Ovary (tissue), 9 donors: ENCODE measurements around the gene ANKZF1. TPM values are rescaled to one million over a fixed set of nuclear protein-coding genes. Genes with fewer than 3 reads are reported as not detected.

Experiments used
- DNase-seq, 5 donors: peaks; one replicate each; pipeline ENCODE4 v3.0.0-alpha.2; 2019 to 2020
- H3K27ac ChIP-seq, 2 donors: fragments of 200-600 bp; one replicate each; pipeline versions ENCODE4 v1.5.1 to v1.8.0; 2019 to 2022
- H3K27me3 ChIP-seq: fragments of 200-600 bp; one replicate; pipeline ENCODE4 v1.8.0; 2022
- H3K36me3 ChIP-seq: fragments of 200-600 bp; sonication (generic); one replicate; pipeline ENCODE4 v1.5.1; 2019
- H3K4me1 ChIP-seq: one replicate; pipeline ENCODE4 v1.8.1; 2013; ENCODE audit warnings: mild to moderate bottlenecking, moderate library complexity; ENCODE audit not compliant: insufficient read depth
- H3K4me3 ChIP-seq: fragments of 200-600 bp; sonication (generic); one replicate; pipeline ENCODE4 v1.5.1; 2017
- H3K9me3 ChIP-seq, 2 donors: fragments of 200-600 bp in 1 of 2; sonication (generic) in 1 of 2; one replicate each; pipeline versions ENCODE4 v1.5.1 to v1.8.1; 2013 to 2019; ENCODE audit warnings: mild to moderate bottlenecking in 1 of 2, moderate library complexity in 1 of 2
- CTCF ChIP-seq, 3 donors: fragments of 450-650 bp in 2 of 3; fragments of 200-600 bp in 1 of 3; IDR thresholded peaks; one replicate each; pipeline versions ENCODE4 v1.5.1 to v1.8.0; 2016 to 2022; ENCODE audit warnings: antibody characterized with exemption in 3 of 3, mild to moderate bottlenecking in 1 of 3
- EP300 ChIP-seq: sonication (generic); formaldehyde crosslinking; IDR thresholded peaks from one replicate; pipeline ENCODE4 v1.6.1; 2017; ENCODE audit warnings: antibody characterized with exemption
- POLR2A ChIP-seq: fragments of 450-650 bp; IDR thresholded peaks from one replicate; pipeline ENCODE4 v1.6.1; 2017; ENCODE audit warnings: antibody characterized with exemption, mild to moderate bottlenecking, moderate library complexity
- whole genome bisulfite sequencing, 3 donors: extraction: QIAGEN DNeasy Blood & Tissue Kit in 1 of 3; methylation state at CpG; one replicate each; pipeline versions ENCODE4 v1.1.5 to v1.1.7; 2013 to 2017; 5-methylcytosine and 5-hydroxymethylcytosine counted together
- intact Hi-C, 4 donors: fragments of 100-400 bp; cut with DNase I; formaldehyde crosslinking; loops; one replicate each; pipeline versions ENCODE4 v1.11.0 to v1.15.1; 2022 to 2023
- polyA plus RNA-seq, 2 donors: library from polyadenylated mRNA; stranded (reverse); fragments of 200-250 nt in 1 of 2; fragments of 350-450 nt in 1 of 2; fragmentation: Illumina TruSeq in 1 of 2; extraction: RNeasy Lipid Tissue Mini Kit (QIAGEN cat#74804) in 1 of 2; gene quantifications; one replicate each; pipeline ENCODE4 v1.2.3, GENCODE V29; 2013 to 2014
- total RNA-seq, 7 donors: library from RNA; depleted of rRNA in 2 of 7; stranded (reverse); fragments of >200 nt in 2 of 7; fragmentation: NEBNext Ultra II Directional in 3 of 7; extraction: Animal tissue kit (Norgen Biotek cat#: 25700) in 3 of 7; gene quantifications; one replicate each; pipeline versions ENCODE4 v1.1.0 to v1.2.4, GENCODE V29; 2016 to 2023
- donor health status: DM: no; HTN: no; CAD: no; lungs with moderate emphysema.
- donor health status: DM: no; HTN: no; CAD: no.
- donor health status: Bipolar disorder and iron deficiency.
- donor health status: DM: yes; HTN: yes; CAD: no.
- donor health status: DM: no; HTN: no; CAD: no.
- donor health status: DM: yes; HTN: yes; CAD: no.

Gene ANKZF1
- total and polyA plus RNA-seq, 9 donors: 33.1 to 60.2 (median 39.0) TPM

- no peak for DNase-seq
- Histone ChIP-seq H3K4me3 (no peak overlapping the region), H3K36me3 (no peaks in the 10 kb centered on the region), H3K27me3 (no peaks in the 10 kb centered on the region), H3K9me3 (no peaks in the 10 kb centered on the region), H3K27ac (no peak overlapping the region), H3K4me1 (peaks cover 8% of the 10 kb centered on the region)
- TF ChIP-seq EP300 (no peak), CTCF (IDR thresholded peaks at IDR 0.05) (no peak), POLR2A (no peak)
- 75 to 82% (median 77%) methylated on average over 3 of the region's 3 CpGs for WGBS, 3 donors
- intact Hi-C loops: loop anchor here in 2 of 4 donors (10.0 kb wide), 1 partner anchor 251 kb away; no protein-coding TSS in a partner anchor
These were observed 44.3 kb downstream of the ANKZF1 start for GRCh38 chr2:219273937-219274336.

- TF ChIP-seq EP300: no peak
- no peak for TF ChIP-seq CTCF (IDR thresholded peaks at IDR 0.05)
- TF ChIP-seq POLR2A: no peak
- H3K9me3 ChIP-seq: no peaks in the 10 kb centered on the region
- H3K27ac ChIP-seq: no peak overlapping the region
- H3K4me1 ChIP-seq: peaks cover 8% of the 10 kb centered on the region
- intact Hi-C loops: loop anchor here in 2 of 4 donors (10.0 kb wide), 1 partner anchor 250 kb away; no protein-coding TSS in a partner anchor
- WGBS, 3 donors: 21 to 29% (median 22%) methylated on average over 6 of the region's 6 CpGs
- no peak overlapping the region for H3K4me3 ChIP-seq
- no peak for DNase-seq
- H3K36me3 ChIP-seq: no peaks in the 10 kb centered on the region
- no peaks in the 10 kb centered on the region for H3K27me3 ChIP-seq
These were observed 44.8 kb downstream of the ANKZF1 start for GRCh38 chr2:219274361-219274921.

GRCh38 chr2:219277703-219278654 is 48.4 kb downstream of the ANKZF1 start:
- Histone ChIP-seq H3K27me3 (no peaks in the 10 kb centered on the region), H3K27ac (peak overlapping the region; percentile 98), H3K4me3 (no peak overlapping the region), H3K9me3 (no peaks in the 10 kb centered on the region), H3K36me3 (no peaks in the 10 kb centered on the region), H3K4me1 (peaks cover 8% of the 10 kb centered on the region)
- DNase-seq: peak; percentile 71 to 87 (median 83)
- WGBS, 3 donors: 22 to 24% (median 23%) methylated on average over 25 of the region's 25 CpGs
- intact Hi-C loops: loop anchor here in 2 of 4 donors (2.0 to 10.0 kb wide), 3 partner anchors 17 to 247 kb away; partner anchors contain the start of gene DNPEP (in 1 of the 2)
- TF ChIP-seq EP300: no peak
- peak; percentile 92 to 97 (median 96) for TF ChIP-seq CTCF (IDR thresholded peaks at IDR 0.05)
- TF ChIP-seq POLR2A: peak; percentile 24

GRCh38 chr2:219278655-219279150 is 49.1 kb downstream of the ANKZF1 start:
- Histone ChIP-seq H3K4me3 (peak overlapping the region; percentile 30), H3K4me1 (peaks cover 8% of the 10 kb centered on the region), H3K27ac (peak overlapping the region; percentile 98), H3K27me3 (no peaks in the 10 kb centered on the region), H3K9me3 (no peaks in the 10 kb centered on the region), H3K36me3 (no peaks in the 10 kb centered on the region)
- TF ChIP-seq CTCF (IDR thresholded peaks at IDR 0.05): no peak
- TF ChIP-seq POLR2A: no peak
- no peak for TF ChIP-seq EP300
- intact Hi-C loops: loop anchor here in 2 of 4 donors (2.0 to 10.0 kb wide), 3 partner anchors 16 to 246 kb away; partner anchors contain the start of gene DNPEP (in 1 of the 2)
- 10 to 13% (median 12%) methylated on average over 9 of the region's 9 CpGs for WGBS, 3 donors
- DNase-seq: no peak
